GM11168 (cell line): ENCODE data around the gene BCL2L13.
"Not testable (repeated sequence)": the region's sequence is repeated elsewhere in the genome, so short reads cannot be mapped to it uniquely, and the experiment has no call there.

Experiments
- in situ Hi-C: fragments of 300-500 bp; cut with MboI; formaldehyde crosslinking; loops from one replicate; pipeline ENCODE4 v1.12.0; 2022; ENCODE audit warnings: low sequenced_read_pairs; ENCODE audit not compliant: unreplicated experiment

The BCL2L13 gene

DNA sequence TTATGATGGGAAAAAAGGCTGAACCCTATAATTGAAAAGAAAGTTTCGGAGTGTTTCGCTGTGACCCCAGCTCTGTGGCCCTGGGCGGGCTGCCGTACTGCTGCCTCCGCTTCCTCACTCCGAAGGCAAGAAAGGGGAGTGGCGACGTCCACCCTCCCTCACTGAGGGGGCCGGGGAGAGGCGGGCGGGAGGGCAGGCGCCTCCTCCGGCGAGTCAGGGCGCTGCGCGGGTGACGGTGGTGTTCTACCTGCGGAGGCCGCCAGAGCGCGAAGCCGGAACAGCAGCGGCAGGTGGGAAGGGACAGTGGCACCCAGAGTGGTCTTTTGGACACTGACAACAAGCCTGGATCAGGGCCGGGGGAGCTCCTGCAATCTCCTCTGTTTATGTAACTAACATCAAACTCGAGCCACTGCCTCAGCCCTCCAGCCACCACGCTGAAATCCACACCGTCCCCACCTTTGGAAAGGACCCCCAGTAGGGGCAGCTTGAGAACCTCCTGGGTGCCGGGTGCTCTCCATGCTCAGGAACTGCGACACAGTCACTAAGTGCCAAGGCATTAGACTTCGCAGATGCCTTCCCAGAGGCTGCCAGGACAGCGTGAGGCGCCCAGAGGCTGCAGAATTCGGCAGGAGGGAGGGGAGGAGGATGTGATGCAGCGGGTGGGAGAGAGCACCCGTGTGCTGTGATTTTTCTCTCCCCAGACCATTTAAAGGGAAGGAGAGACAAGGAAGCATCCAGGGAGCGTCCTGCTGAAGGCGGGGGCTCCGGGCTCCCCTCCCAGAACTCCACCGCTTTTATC, 110.2 kb downstream of the BCL2L13 start:
- in situ Hi-C loops = loop anchor here (10.0 kb wide), 1 partner anchor 46 kb away; no protein-coding TSS in a partner anchor

GRCh38 chr22:17749605-17750395, 111.2 kb downstream of the BCL2L13 start:
- in situ Hi-C loops = loop anchor here (10.0 kb wide), 1 partner anchor 45 kb away; no protein-coding TSS in a partner anchor

DNA sequence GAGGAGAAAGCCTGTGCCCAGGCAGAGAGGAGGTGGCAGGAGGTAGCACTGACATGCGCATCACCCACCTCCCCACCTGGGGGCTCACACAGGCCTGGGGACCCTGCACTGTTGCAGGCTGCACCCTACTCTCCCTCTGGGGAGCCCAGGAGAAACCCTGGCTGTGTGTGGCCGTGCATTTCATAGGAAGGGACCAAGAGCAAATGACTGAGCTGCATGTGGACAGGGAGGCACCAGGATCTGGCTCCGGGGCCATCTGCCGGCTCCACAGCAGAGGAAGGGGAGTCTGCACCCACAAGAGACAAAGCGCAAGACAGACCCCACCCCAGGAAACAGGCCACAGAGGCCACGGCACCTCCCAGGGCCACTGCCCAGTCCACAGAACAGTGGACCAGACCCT, 113.0 kb downstream of the BCL2L13 start:
- in situ Hi-C loops = no loop called here

DNA sequence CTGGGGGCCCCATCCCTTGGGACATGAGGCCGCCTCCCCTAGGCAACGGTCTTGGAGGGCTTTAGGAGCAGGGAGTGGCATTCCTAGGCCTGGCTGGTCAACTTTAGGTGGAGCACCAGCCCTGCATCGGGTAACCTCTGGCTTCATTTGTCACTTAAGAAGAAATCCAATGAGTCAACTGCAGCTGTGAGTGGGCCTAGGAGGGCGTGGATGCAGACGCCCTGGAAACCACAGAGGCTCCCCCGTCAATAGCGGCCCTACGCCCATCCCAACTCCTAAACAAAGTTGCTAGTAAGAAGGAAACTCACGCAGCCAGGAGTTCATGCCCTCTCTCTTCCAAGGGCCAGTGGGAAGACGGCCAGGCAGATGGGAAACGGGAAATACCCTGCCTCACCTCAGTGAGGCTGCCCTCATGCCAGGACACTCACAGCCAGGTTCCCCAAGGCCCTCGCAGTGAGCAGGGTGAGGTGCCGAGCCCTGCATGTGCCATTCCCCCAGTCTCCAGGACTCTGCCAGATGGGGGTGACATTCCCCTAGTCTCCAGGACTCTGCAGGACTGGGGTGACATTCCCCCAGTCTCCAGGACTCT, 114.9 kb downstream of the BCL2L13 start:
- in situ Hi-C loops = no loop called here

DNA sequence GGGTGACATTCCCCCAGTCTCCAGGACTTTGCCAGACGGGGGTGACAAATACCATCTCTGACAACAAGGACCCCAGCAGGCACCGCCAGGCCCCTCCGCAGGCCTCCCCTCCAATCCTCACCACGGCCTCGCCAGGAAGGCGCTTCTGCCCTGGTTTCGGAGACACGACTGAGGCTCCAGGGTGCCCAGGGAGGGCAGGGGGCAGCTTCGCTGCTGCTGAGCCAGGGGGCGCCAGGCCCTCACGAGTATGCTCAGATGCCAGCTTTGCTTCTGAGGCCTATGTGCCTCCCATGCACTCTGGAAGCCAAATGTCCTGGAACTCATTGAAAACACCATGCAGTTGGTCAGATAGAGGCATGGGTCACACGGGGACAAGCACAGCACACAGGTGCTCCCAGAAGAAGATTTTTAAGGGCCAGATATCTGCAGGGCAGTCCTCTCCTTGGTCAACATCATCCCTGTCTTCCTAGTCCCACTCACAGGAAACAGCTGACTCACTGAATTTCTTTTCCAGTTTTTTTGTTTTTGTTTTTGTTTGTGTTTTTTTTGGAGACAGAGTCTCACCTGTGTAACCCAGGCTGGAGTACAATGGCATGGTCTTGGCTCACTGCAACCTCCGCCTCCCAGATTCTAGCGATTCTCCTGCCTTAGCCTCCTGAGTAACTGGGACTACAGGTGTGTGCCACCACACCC, 115.8 kb downstream of the BCL2L13 start:
- in situ Hi-C loops = no loop called here

DNA sequence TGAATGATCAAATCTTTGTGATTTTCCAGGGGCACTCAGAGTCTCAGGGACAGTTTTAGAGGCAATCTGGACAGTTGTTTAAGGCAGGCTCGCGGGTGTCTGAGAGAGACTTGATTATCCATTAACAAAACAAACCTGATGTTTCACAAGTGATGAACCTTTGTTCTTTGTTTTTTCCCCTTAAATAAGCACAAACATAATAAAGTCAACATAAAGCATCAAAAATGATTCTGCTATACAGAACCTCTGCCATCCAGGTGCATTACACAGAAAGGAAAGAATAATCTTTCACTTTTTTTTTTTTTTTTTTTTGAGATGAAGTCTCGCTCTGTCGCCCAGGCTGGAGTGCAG, 122.6 kb downstream of the BCL2L13 start:
- in situ Hi-C loops = no loop called here

DNA sequence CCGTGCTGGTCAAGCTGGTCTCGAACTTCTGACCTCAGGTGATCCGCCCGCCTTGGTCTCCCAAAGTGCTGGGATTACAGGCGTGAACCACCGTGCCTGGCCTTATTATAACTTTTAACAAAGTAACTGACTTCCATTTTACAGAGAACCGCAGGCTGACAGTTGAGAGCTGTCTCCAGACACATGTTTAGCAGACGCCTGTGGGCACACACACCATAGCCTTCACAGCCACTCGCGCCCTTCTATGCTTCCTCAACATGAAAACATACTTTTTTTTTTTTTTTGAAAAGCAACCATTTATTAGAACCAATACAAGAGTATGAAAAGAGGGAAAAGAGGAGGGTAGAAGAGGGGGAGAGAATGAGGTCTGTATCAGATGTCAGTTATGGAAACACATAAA, 124.9 kb downstream of the BCL2L13 start:
- in situ Hi-C loops = not testable (repeated sequence)

DNA sequence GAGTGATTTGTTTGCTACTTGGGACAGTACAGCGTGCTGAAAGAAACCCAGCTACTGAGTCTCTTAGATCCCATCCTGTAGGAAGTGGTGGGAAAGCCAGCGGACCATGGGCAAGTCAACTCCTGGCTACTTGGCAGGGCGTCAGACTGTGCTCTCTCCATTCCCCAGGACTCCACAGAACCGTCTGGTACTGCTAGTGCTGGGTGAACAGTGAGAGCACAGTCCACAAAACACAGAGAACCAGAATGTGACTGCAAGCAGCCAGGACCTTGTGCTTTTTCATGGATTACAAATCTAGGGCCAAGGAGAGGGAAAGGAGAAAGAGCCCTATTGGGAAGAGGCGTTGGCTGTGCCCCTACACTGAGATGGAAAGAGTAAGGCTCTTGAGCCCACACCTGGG, 125.5 kb downstream of the BCL2L13 start:
- in situ Hi-C loops = no loop called here

- in situ Hi-C loops = not testable (repeated sequence)
These were observed 126.3 kb downstream of the BCL2L13 start for GRCh38 chr22:17764852-17765251.

GRCh38 chr22:17767233-17768065, 128.9 kb downstream of the BCL2L13 start:
- in situ Hi-C loops = no loop called here

DNA sequence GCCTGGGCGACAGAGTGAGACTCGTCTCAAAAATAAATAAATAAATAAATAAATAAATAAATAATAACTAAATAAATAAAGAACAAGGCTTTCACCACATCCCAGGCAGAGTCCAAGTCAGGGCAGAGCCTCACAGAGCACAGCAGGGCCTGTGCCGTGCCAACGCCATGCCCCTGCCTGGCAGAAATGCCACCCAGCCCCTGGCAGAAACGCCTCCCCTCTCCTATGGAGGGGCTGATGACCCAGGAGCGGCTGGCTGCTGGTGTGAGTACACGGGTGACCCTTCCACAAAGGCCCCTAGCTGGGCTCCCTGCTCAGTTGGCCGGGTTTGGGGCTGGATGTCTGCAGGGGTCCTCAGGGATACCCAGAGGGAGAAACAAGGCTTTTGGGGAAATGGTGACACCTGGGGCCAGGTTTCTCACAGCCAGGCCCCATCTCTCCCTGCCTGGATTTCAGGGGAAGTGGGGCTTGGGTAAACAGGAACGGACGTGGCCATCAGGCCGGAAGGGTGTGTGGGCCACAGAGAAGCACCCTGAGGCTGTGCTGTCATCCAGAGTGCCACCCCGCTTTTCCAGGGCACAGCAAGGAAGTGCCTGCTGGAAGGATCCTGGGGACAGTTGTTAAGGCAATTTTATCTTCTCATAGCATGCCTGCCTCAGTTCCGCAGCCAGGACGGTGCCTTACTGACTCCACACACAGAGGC, 130.6 kb downstream of the BCL2L13 start:
- in situ Hi-C loops = no loop called here

GRCh38 chr22:17769716-17770082, 131.1 kb downstream of the BCL2L13 start:
- in situ Hi-C loops = no loop called here

- in situ Hi-C loops = no loop called here
These were observed 131.9 kb downstream of the BCL2L13 start for GRCh38 chr22:17770180-17771077.

DNA sequence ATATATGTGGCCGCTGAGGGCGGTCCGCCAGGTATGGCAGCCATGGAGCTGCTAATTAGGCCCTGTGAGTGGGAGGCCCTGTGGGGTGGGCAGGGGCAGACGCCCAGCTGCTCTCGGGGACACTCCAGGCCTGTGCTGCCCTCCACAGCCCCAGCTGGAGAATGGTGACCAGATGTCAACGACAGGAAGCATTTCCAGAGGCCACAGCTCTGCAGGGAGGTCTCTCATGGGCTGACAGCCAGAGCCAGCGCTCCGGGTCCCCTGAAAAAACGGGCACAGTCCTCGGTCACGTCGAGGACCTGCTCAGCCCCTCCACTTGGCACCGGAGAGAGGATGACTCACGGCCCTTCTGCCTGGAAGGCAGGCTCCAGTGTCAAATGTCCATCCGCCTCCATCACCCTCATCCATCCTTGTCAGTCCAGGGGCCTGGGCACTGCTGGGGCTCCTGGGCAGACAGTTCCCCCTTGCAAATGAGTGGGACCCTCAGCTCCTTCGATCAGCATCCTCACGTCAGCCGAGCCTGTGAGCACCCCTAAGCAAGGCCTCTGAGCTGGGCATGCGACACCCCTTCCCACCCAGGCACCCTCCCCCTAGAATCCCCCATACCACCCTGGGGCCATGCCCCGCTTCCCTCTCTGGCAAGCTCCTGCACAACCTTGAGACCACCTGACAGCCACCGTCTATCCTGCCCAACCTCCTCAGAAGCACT, 133.8 kb downstream of the BCL2L13 start:
- in situ Hi-C loops = no loop called here

- in situ Hi-C loops = no loop called here
These were observed 134.5 kb downstream of the BCL2L13 start for GRCh38 chr22:17772958-17773605.

- in situ Hi-C loops = no loop called here
These were observed 135.1 kb downstream of the BCL2L13 start for GRCh38 chr22:17773606-17774205.
